Measurements from ENCODE around the gene WDR45B. TPM values are rescaled to one million over a fixed set of nuclear protein-coding genes. Genes with fewer than 3 reads are reported as not detected.

The WDR45B gene
- polyA plus RNA-seq, 1 experiment: 141 TPM

DNA sequence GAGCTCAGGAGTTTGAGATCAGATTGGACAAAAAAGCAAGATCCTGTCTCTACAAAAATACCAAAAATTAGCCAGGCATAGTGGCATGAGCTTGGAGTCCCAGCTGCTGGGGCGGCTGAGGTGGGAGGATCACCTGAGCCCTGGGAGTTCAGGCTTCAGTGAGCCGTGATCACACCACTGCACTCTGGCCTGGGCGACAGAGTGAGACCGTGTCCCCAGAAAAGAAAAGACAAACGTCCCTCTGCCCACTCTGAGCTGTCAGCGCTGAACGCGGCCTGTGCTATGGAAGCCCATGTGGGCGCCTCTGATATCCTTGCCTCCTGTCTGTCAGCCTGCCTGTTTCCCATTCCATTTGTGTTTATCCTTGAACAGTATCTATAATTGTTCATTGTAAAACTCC is 78.0 kb downstream of the WDR45B start:
- ChIA-PET CTCF (interaction anchor here (0.6 to 1.4 kb wide), 3 partner anchors 15 to 42 kb away, joined by 3 to 5 read pairs (median 4); no protein-coding TSS in a partner anchor), POLR2A (no interaction called here)
- Histone ChIP-seq H3K36me3 (ENCODE audit: control insufficient read depth, insufficient read depth, low read length) (peaks cover 13% of the 10 kb centered on the region), H3K27me3 (ENCODE audit: control insufficient read depth, insufficient read depth, low read length) (no peaks in the 10 kb centered on the region), H3K4me3 (ENCODE audit: low read depth, low read length) (no peak overlapping the region)
- DNase-seq (ENCODE audit: low read depth): no peak
- TF ChIP-seq, protein P1, sequence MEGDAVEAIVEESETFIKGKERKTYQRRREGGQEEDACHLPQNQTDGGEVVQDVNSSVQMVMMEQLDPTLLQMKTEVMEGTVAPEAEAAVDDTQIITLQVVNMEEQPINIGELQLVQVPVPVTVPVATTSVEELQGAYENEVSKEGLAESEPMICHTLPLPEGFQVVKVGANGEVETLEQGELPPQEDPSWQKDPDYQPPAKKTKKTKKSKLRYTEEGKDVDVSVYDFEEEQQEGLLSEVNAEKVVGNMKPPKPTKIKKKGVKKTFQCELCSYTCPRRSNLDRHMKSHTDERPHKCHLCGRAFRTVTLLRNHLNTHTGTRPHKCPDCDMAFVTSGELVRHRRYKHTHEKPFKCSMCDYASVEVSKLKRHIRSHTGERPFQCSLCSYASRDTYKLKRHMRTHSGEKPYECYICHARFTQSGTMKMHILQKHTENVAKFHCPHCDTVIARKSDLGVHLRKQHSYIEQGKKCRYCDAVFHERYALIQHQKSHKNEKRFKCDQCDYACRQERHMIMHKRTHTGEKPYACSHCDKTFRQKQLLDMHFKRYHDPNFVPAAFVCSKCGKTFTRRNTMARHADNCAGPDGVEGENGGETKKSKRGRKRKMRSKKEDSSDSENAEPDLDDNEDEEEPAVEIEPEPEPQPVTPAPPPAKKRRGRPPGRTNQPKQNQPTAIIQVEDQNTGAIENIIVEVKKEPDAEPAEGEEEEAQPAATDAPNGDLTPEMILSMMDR (IDR thresholded peaks at IDR 0.05; ENCODE audit: insufficient read depth, low read depth, low read length): no peak

DNA sequence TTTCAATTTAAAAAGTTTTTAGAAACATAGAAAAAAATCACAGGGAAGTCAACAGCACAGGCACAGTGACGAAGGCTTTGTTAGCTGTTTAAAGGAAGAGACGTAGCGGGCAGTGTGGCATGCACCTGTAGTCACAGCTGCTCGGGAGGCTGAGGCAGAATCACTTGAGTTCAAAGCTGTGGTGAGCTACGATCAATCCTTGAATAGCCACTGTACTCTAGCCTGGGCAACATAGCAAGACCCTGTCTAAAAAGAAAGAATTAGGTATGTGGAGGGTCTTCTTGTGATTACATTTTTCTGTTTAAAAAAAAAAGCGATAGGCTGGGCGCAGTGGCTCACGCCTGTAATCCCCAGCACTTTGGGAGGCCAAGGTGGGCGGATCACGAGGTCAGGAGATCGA is 78.6 kb downstream of the WDR45B start:
- ChIA-PET POLR2A (no interaction called here), CTCF (interaction anchor here (1.1 to 1.4 kb wide), 2 partner anchors 15 to 16 kb away, joined by 3 to 4 read pairs; no protein-coding TSS in a partner anchor)
- DNase-seq (ENCODE audit: low read depth): no peak
- H3K27me3 ChIP-seq (ENCODE audit: control insufficient read depth, insufficient read depth, low read length): no peaks in the 10 kb centered on the region
- TF ChIP-seq, protein P1 (IDR thresholded peaks at IDR 0.05; ENCODE audit: insufficient read depth, low read depth, low read length): no peak
- H3K4me3 ChIP-seq (ENCODE audit: low read depth, low read length): no peak overlapping the region
- H3K36me3 ChIP-seq (ENCODE audit: control insufficient read depth, insufficient read depth, low read length): peaks cover 13% of the 10 kb centered on the region

DNA sequence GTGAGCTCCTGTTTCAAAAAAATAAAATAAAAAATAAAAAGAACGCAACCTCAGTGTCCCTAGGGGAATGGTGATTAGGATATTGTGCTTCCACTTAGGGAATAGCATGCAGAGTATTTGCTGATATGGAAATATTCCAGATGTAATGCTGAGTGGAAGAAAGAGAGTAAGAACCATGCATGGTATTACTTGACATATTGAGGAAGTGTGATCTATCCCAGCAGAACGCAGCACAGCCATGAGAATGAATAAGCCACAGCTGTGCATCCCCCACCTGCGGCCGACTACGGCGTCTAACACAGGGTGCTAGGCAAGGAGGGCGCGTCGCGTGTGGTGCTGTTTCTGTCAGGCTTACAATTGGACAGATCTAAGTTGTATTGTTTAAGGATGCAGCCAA is 79.2 kb downstream of the WDR45B start:
- TF ChIP-seq, protein P1 (IDR thresholded peaks at IDR 0.05; ENCODE audit: insufficient read depth, low read depth, low read length): no peak
- peaks cover 9% of the 10 kb centered on the region for H3K36me3 ChIP-seq (ENCODE audit: control insufficient read depth, insufficient read depth, low read length)
- no peak overlapping the region for H3K4me3 ChIP-seq (ENCODE audit: low read depth, low read length)
- POLR2A ChIA-PET: no interaction called here
- no peak for DNase-seq (ENCODE audit: low read depth)
- no peaks in the 10 kb centered on the region for H3K27me3 ChIP-seq (ENCODE audit: control insufficient read depth, insufficient read depth, low read length)
- CTCF ChIA-PET: interaction anchor here (0.6 to 1.4 kb wide), 2 partner anchors 15 to 184 kb away, joined by 3 to 4 read pairs; no protein-coding TSS in a partner anchor

DNA sequence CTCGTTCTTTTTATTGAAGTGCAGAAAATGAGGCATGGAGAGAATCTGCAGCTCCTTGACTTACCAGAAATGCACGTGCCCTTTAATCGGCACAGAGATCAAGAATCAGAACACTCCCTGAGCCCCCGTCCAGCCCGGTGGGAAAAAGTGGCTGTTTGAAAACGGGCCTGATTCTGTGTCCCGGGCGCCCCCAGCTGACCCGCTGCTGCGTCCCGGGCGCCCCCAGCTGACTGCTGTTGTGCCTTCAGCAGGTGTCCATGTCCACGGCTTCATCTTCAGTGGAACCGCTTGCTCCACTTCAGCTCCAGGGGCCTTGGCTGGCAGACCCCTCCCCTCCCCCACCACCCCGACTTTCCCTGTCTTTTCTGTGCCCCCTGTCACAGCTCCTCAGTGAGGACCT is 81.0 kb downstream of the WDR45B start:
- peaks cover 12% of the 10 kb centered on the region for H3K36me3 ChIP-seq (ENCODE audit: control insufficient read depth, insufficient read depth, low read length)
- no peaks in the 10 kb centered on the region for H3K27me3 ChIP-seq (ENCODE audit: control insufficient read depth, insufficient read depth, low read length)
- ChIA-PET POLR2A (no interaction called here), CTCF (interaction anchor here (1.3 to 2.2 kb wide), 2 partner anchors 10 to 14 kb away, joined by 3 to 6 read pairs; no protein-coding TSS in a partner anchor)
- TF ChIP-seq, protein P1 (IDR thresholded peaks at IDR 0.05; ENCODE audit: insufficient read depth, low read depth, low read length): no peak
- no peak overlapping the region for H3K4me3 ChIP-seq (ENCODE audit: low read depth, low read length)
- no peak for DNase-seq (ENCODE audit: low read depth)

DNA sequence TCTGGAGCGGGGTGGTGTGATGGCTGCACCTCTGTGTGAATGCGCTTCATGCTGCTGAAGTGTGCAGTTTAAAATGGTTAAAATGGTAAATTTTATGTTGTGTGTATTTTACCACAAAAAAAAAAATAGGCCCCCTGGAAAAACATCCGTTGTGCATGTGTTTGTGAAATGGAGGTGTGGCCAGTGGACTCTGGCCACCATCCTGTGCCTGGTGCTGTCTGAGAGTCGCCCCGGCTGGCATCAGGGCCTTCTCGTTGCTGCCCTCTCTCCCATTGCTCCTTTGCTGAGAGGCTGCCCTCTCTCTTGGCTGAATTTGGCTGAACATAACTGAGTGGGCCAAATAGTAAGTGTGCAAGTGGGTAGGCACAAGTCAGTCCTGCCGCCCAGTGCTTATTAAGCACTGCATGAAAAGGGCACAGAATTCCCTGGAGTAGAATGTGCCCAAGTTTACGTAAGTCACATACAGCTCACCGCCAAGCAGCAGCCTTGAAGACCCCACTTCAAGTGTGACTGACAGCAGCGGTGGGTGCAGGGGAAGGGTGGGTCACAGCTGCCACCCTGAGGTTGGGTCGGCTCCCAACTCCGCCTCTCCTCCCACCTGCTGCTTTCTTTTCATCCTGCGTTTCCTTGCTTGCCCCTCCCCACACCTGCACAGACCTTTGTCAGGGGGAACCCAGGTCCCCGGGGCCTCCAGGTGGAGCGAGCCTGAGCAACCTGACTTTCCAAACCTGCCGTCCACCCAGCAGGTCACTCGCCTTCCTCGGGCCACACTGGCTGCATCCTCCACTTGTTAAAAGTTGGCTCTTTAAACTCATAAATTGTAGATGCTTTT is 81.9 kb downstream of the WDR45B start:
- H3K27me3 ChIP-seq (ENCODE audit: control insufficient read depth, insufficient read depth, low read length): no peaks in the 10 kb centered on the region
- POLR2A ChIA-PET: no interaction called here
- no peak overlapping the region for H3K4me3 ChIP-seq (ENCODE audit: low read depth, low read length)
- no peak for DNase-seq (ENCODE audit: low read depth)
- peaks cover 10% of the 10 kb centered on the region for H3K36me3 ChIP-seq (ENCODE audit: control insufficient read depth, insufficient read depth, low read length)
- TF ChIP-seq, protein P1 (IDR thresholded peaks at IDR 0.05; ENCODE audit: insufficient read depth, low read depth, low read length): no peak
- CTCF ChIA-PET: interaction anchor here (1.3 to 2.2 kb wide), 2 partner anchors 11 to 13 kb away, joined by 3 to 6 read pairs; no protein-coding TSS in a partner anchor

Data from BJ (cell line).